ENCODE measurements around the gene NFKB1. TPM values are rescaled to one million over a fixed set of nuclear protein-coding genes. Genes with fewer than 3 reads are reported as not detected.

NFKB1 gene
- total RNA-seq, 1 donor from 2014 or later = 43.0 TPM

GRCh38 chr4:102506523-102506922 is 5.4 kb downstream of the NFKB1 start:
- TF ChIP-seq CTCF (IDR thresholded peaks at IDR 0.05; ENCODE audit: insufficient read depth, low read length, poor library complexity, severe bottlenecking) = no peak
- Histone ChIP-seq H3K36me3 (ENCODE audit: control insufficient read depth, insufficient read depth, low read length) (no peaks in the 10 kb centered on the region), H3K27me3 (ENCODE audit: control insufficient read depth, insufficient read depth, low read length) (no peaks in the 10 kb centered on the region), H3K4me3 (ENCODE audit: low read depth, low read length) (no peak overlapping the region)
- DNase-seq (ENCODE audit: low read depth) = no peak

DNA sequence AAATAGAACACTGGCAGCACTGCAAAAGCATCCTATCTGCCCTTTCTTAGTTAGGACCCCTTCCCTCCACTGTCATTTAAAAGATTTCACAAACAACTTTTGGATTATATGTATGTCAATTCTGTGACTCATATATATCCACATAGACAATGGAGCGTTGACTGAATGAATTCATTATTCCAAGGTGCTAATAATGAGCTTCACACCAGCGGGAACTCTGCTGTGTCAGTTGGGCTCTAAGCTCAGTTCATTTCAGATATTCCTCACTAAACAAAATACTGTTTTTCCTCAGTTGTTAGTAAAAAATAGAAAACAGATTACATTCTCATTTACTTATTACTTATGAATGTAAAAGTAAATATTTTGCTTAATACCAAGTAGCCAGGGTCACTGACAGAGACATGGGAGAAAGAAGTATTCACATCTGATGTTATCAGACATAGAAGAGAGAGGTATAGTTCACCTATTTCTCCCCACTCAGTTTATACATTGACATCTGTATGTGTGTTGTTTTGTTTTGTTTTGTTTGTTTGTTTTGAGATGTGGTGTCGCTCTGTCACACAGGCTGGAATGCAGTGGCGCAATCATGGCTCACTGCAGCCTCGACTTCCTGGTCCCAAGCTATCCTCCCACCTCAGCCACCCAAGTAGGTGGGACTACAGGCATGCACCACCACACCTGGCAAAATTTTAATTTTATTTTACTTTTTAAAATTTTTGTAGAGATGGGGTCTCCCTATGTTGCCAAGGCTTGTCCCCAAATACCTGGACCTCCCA is 10.9 kb downstream of the NFKB1 start:
- no peak for DNase-seq (ENCODE audit: low read depth)
- Histone ChIP-seq H3K27me3 (ENCODE audit: control insufficient read depth, insufficient read depth, low read length) (no peaks in the 10 kb centered on the region), H3K36me3 (ENCODE audit: control insufficient read depth, insufficient read depth, low read length) (no peaks in the 10 kb centered on the region), H3K4me3 (ENCODE audit: low read depth, low read length) (no peak overlapping the region)
- no peak for TF ChIP-seq CTCF (IDR thresholded peaks at IDR 0.05; ENCODE audit: insufficient read depth, low read length, poor library complexity, severe bottlenecking)

DNA sequence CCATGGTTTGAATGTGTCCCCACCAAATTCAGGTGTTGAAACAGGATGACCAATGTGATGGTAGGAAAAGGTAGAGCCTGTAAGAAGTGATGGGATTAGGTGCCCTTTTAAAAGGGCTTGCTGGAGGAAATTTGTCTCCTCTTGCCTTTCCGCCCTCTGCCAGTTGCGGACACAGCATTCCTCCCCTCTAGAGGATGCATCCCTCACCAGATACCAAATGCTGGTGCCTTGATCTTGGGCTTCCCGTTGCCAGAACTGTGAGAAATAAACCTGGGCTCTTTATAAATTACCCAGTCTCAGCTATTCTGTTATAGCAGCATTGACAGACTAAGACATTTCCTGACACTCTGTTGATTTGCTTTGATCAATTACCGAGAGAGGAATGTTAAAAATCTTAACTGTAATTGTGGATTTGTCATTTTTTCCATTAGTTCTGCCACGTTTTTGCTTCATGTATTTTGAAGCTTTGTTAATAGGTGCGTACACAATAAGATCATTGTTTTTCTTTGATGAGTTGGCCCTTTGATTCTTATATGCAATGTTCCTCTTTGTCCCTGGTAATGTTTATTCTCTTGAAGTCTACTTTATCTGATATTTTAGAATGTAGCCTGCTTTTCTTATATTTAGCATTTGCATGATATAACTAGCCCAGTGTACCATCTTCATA is 13.3 kb downstream of the NFKB1 start:
- Histone ChIP-seq H3K4me3 (ENCODE audit: low read depth, low read length) (no peak overlapping the region), H3K36me3 (ENCODE audit: control insufficient read depth, insufficient read depth, low read length) (no peaks in the 10 kb centered on the region), H3K27me3 (ENCODE audit: control insufficient read depth, insufficient read depth, low read length) (no peaks in the 10 kb centered on the region)
- no peak for DNase-seq (ENCODE audit: low read depth)
- no peak for TF ChIP-seq CTCF (IDR thresholded peaks at IDR 0.05; ENCODE audit: insufficient read depth, low read length, poor library complexity, severe bottlenecking)

GRCh38 chr4:102517753-102518152 is 16.6 kb downstream of the NFKB1 start:
- Histone ChIP-seq H3K4me3 (ENCODE audit: low read depth, low read length) (no peak overlapping the region), H3K36me3 (ENCODE audit: control insufficient read depth, insufficient read depth, low read length) (no peaks in the 10 kb centered on the region), H3K27me3 (ENCODE audit: control insufficient read depth, insufficient read depth, low read length) (no peaks in the 10 kb centered on the region)
- no peak for DNase-seq (ENCODE audit: low read depth)
- no peak for TF ChIP-seq CTCF (IDR thresholded peaks at IDR 0.05; ENCODE audit: insufficient read depth, low read length, poor library complexity, severe bottlenecking)

DNA sequence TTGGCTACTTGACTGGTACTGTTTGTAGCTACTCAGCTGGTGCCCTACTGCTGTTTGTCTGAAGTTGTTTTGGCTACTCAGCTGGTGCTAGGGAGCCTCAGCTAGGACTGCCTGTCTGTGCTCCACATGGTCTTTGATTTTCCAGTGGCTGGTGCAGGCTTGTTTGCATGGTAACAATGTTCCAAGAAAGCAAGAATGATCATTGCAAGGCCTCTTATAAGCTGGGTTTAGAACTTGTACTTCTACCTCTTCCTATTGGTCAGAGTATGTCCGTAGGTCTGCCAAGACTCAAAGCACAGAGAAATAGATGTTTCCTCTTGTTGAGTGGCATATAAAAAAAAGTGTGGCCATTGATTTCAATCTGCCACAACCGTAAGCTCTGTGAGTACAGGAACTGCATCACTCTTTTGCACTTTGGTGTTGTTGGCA is 17.6 kb downstream of the NFKB1 start:
- TF ChIP-seq CTCF (IDR thresholded peaks at IDR 0.05; ENCODE audit: insufficient read depth, low read length, poor library complexity, severe bottlenecking) = no peak
- no peak for DNase-seq (ENCODE audit: low read depth)

More for the DNA sequence above, 17.6 kb downstream of the NFKB1 start:
- Histone ChIP-seq H3K36me3 (ENCODE audit: control insufficient read depth, insufficient read depth, low read length) (no peaks in the 10 kb centered on the region), H3K27me3 (ENCODE audit: control insufficient read depth, insufficient read depth, low read length) (no peaks in the 10 kb centered on the region), H3K4me3 (ENCODE audit: low read depth, low read length) (no peak overlapping the region)

Data from kidney epithelial cell (primary cell).